H9 (cell line): ENCODE data around the gene LMF2. TPM values are rescaled to one million over a fixed set of nuclear protein-coding genes. Genes with fewer than 3 reads are reported as not detected.

Experiments used
- DNase-seq: peaks from one replicate; pipeline ENCODE4 v3.0.0-alpha.2; 2017
- H2AFZ ChIP-seq: one replicate; pipeline ENCODE4 v1.6.1; 2013; ENCODE audit warnings: mild to moderate bottlenecking, low read length, control low read depth, moderate library complexity
- H2AK5ac ChIP-seq: 2 replicates; pipeline ENCODE4 v1.6.1; 2013; ENCODE audit warnings: low read length, control low read depth, mixed read lengths; ENCODE audit not compliant: insufficient read length
- H2BK120ac ChIP-seq: one replicate; pipeline ENCODE4 v1.6.1; 2013; ENCODE audit warnings: low read depth, mild to moderate bottlenecking, low read length, control low read depth, inconsistent platforms; ENCODE audit not compliant: poor library complexity, severe bottlenecking
- H2BK12ac ChIP-seq: 2 replicates; pipeline ENCODE4 v1.6.1; 2013; ENCODE audit warnings: low read length, control low read depth, mixed read lengths, low read depth; ENCODE audit not compliant: insufficient read length
- H2BK15ac ChIP-seq: 2 replicates; pipeline ENCODE4 v1.6.1; 2013; ENCODE audit warnings: low read depth, low read length, control low read depth
- H2BK20ac ChIP-seq: one replicate; pipeline ENCODE4 v1.6.1; 2013; ENCODE audit warnings: low read depth, mild to moderate bottlenecking, low read length, control low read depth, inconsistent platforms; ENCODE audit not compliant: poor library complexity, severe bottlenecking
- H2BK5ac ChIP-seq: 2 replicates; pipeline ENCODE4 v1.6.1; 2013; ENCODE audit warnings: low read length, control low read depth, mixed read lengths; ENCODE audit not compliant: insufficient read length
- H3K14ac ChIP-seq: 2 replicates; pipeline ENCODE4 v1.6.1; 2013; ENCODE audit warnings: low read length, control low read depth; ENCODE audit not compliant: insufficient read depth
- H3K18ac ChIP-seq: 2 replicates; pipeline ENCODE4 v1.6.1; 2013; ENCODE audit warnings: low read depth, mild to moderate bottlenecking, mixed read lengths, low read length, control low read depth; ENCODE audit not compliant: insufficient read length
- H3K23ac ChIP-seq: 2 replicates; pipeline ENCODE4 v1.6.1; 2013; ENCODE audit warnings: low read length, control low read depth, mixed read lengths, low read depth; ENCODE audit not compliant: insufficient read length
- H3K23me2 ChIP-seq: 2 replicates; pipeline ENCODE4 v1.6.1; 2013; ENCODE audit warnings: low read depth, mild to moderate bottlenecking, mixed read lengths, low read length, control low read depth; ENCODE audit not compliant: insufficient read length, poor library complexity, severe bottlenecking
- H3K27ac ChIP-seq: 2 replicates; pipeline ENCODE4 v1.5.1; 2013; ENCODE audit warnings: low read length, control low read depth, mixed read lengths, low read depth; ENCODE audit not compliant: insufficient read length
- H3K27me3 ChIP-seq: 2 replicates; pipeline ENCODE4 v1.6.1; 2013; ENCODE audit warnings: low read length, control low read depth, inconsistent platforms; ENCODE audit not compliant: insufficient read depth
- H3K4ac ChIP-seq: 2 replicates; pipeline ENCODE4 v1.6.1; 2013; ENCODE audit warnings: low read depth, mild to moderate bottlenecking, control low read depth, inconsistent platforms, low read length, moderate library complexity
- H3K4me1 ChIP-seq: 2 replicates; pipeline ENCODE4 v1.6.1; 2013; ENCODE audit warnings: low read length, control low read depth, inconsistent platforms; ENCODE audit not compliant: insufficient read depth
- H3K4me2 ChIP-seq: 2 replicates; pipeline ENCODE4 v1.6.1; 2013; ENCODE audit warnings: low read length, control low read depth, mixed read lengths; ENCODE audit not compliant: insufficient read length, insufficient read depth
- H3K56ac ChIP-seq: 2 replicates; pipeline ENCODE4 v1.6.1; 2013; ENCODE audit warnings: low read depth, mild to moderate bottlenecking, mixed read lengths, low read length, control low read depth; ENCODE audit not compliant: insufficient read length
- H3K79me1 ChIP-seq: 2 replicates; pipeline ENCODE4 v1.6.1; 2013; ENCODE audit warnings: low read depth, mild to moderate bottlenecking, moderate library complexity, low read length, control low read depth, inconsistent platforms; ENCODE audit not compliant: insufficient read depth, poor library complexity, severe bottlenecking
- H3K79me2 ChIP-seq: 2 replicates; pipeline ENCODE4 v1.6.1; 2013; ENCODE audit warnings: low read length, control low read depth, inconsistent platforms; ENCODE audit not compliant: insufficient read depth
- H3K9ac ChIP-seq: 2 replicates; pipeline ENCODE4 v1.6.1; 2013; ENCODE audit warnings: low read length, control low read depth, mixed read lengths; ENCODE audit not compliant: insufficient read length; ENCODE audit errors: extremely low read depth
- H3K9me3 ChIP-seq: one replicate; pipeline ENCODE4 v1.6.1; 2013; ENCODE audit warnings: low read depth, low read length, inconsistent platforms; ENCODE audit not compliant: control insufficient read depth
- H3T11ph ChIP-seq: one replicate; pipeline ENCODE4 v1.6.1; 2013; ENCODE audit warnings: mild to moderate bottlenecking, low read length, control low read depth, inconsistent platforms
- H4K20me1 ChIP-seq: one replicate; pipeline ENCODE4 v1.6.1; 2013; ENCODE audit not compliant: control insufficient read depth, insufficient read length, insufficient read depth
- H4K5ac ChIP-seq: 2 replicates; pipeline ENCODE4 v1.6.1; 2013; ENCODE audit warnings: low read depth, mild to moderate bottlenecking, mixed read lengths, low read length, control low read depth; ENCODE audit not compliant: insufficient read length
- H4K8ac ChIP-seq: replicated peaks from 2 replicates; pipeline ENCODE4 v1.6.1; 2013; ENCODE audit warnings: low read length, control low read depth, mixed read lengths, low read depth; ENCODE audit not compliant: insufficient read length
- H4K91ac ChIP-seq: 2 replicates; pipeline ENCODE4 v1.6.1; 2013; ENCODE audit warnings: low read depth, mild to moderate bottlenecking, moderate library complexity, mixed read lengths, low read length, control low read depth; ENCODE audit not compliant: insufficient read length
- H3K27ac Mint-ChIP-seq, 3 experiments: 2 replicates in 2 of 3; 3 replicates in 1 of 3; pipeline ENCODE4 v1.8.0; 2020 to 2021; ENCODE audit warnings: mixed read lengths in 3 of 3, mild to moderate bottlenecking in 1 of 3, moderate library complexity in 1 of 3
- H3K27me3 Mint-ChIP-seq: 2 replicates; pipeline ENCODE4 v1.8.0; 2021; ENCODE audit warnings: low read depth, mild to moderate bottlenecking, moderate library complexity, mixed read lengths
- H3K36me3 Mint-ChIP-seq, 3 experiments: 2 replicates in 2 of 3; 3 replicates in 1 of 3; pipeline ENCODE4 v1.8.0; 2020 to 2021; ENCODE audit warnings: low read depth in 3 of 3, mixed read lengths in 3 of 3; ENCODE audit not compliant: insufficient read depth in 1 of 3
- H3K4me1 Mint-ChIP-seq, 2 experiments: 2 replicates each; pipeline ENCODE4 v1.8.0; 2020; ENCODE audit warnings: mixed read lengths in 2 of 2
- H3K4me3 Mint-ChIP-seq, 2 experiments: 2 replicates in 1 of 2; 3 replicates in 1 of 2; pipeline ENCODE4 v1.8.0; 2020 to 2021; ENCODE audit warnings: mild to moderate bottlenecking in 2 of 2, mixed read lengths in 2 of 2, moderate library complexity in 1 of 2
- H3K9me3 Mint-ChIP-seq, 2 experiments: 2 replicates in 1 of 2; 3 replicates in 1 of 2; pipeline ENCODE4 v1.8.0; 2020; ENCODE audit warnings: mild to moderate bottlenecking in 2 of 2, mixed read lengths in 2 of 2, moderate library complexity in 1 of 2
- WGBS: extraction: QIAGEN DNeasy Blood & Tissue Kit; methylation state at CpG from one replicate; pipeline ENCODE4 v1.1.7; 2013; ENCODE audit warnings: missing lambda C conversion rate, low lambda C conversion rate, mixed read lengths; ENCODE audit not compliant: insufficient read length; ENCODE audit errors: extremely low coverage; 5-methylcytosine and 5-hydroxymethylcytosine counted together
- total RNA-seq: library from RNA; stranded (reverse); gene quantifications from 2 replicates; pipeline ENCODE4 v1.2.1, GENCODE V29; 2021
- TF ChIP-seq, protein P1 (sequence below): fragments of 200-600 bp; sonication (generic); conservative IDR thresholded peaks from 3 replicates; pipeline ENCODE4 v1.8.0; 2021; ENCODE audit warnings: antibody characterized with exemption, mild to moderate bottlenecking

LMF2 gene
- total RNA-seq, 1 experiment from 2014 or later = 43.6 TPM

DNA sequence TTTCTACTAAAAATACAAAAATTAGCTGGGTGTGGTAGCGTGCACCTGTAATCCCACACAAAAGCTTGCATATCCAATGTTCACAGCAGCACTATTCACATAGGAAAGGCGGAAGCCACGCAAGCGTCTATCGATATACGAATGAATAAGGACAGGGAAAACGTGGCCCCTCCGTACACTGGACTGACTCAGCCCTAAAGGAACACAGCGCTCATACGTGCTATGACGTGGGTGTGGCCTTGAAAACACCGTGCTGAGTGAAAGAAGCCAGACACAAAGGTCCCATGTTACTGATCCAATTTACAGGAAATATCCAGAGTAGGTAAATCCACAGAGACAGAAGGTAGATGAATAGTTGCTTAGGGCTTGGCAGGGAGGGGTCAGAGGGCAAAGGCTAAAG lies 7.0 kb downstream of the LMF2 start:
- H3K9me3 Mint-ChIP-seq = no peaks in the 10 kb centered on the region; a peak in 1 of 5 replicates
- H2BK120ac ChIP-seq = no peak overlapping the region
- no peak overlapping the region for H2BK15ac ChIP-seq
- no peak overlapping the region for H3T11ph ChIP-seq
- no peaks in the 10 kb centered on the region for H3K27me3 ChIP-seq
- no peak overlapping the region for H2AK5ac ChIP-seq
- H3K4ac ChIP-seq = no peak overlapping the region
- no peaks in the 10 kb centered on the region for H3K79me1 ChIP-seq
- no peak overlapping the region; a peak in 1 of 7 replicates for H3K27ac Mint-ChIP-seq
- H3K4me2 ChIP-seq = no peak overlapping the region
- peaks cover 5 to 6% of the 10 kb centered on the region in 2 experiments for H3K4me1 Mint-ChIP-seq
- H3K36me3 Mint-ChIP-seq = peaks cover 0 to 3% (median 0%) of the 10 kb centered on the region in 3 experiments; a peak in 2 of 7 replicates
- no peak overlapping the region for H3K4me3 Mint-ChIP-seq
- H3K4me1 ChIP-seq = no peaks in the 10 kb centered on the region
- H4K20me1 ChIP-seq = no peaks in the 10 kb centered on the region
- H3K23ac ChIP-seq = no peak overlapping the region
- H3K9me3 ChIP-seq = no peaks in the 10 kb centered on the region
- no peaks in the 10 kb centered on the region for H3K23me2 ChIP-seq
- H2BK5ac ChIP-seq = no peak overlapping the region
- no peak overlapping the region for H4K91ac ChIP-seq
- no peak overlapping the region for H2BK12ac ChIP-seq
- WGBS = no CpG with 5 or more reads among the region's 12 CpGs
- H3K27me3 Mint-ChIP-seq = peaks cover 10% of the 10 kb centered on the region
- no peak for DNase-seq
- TF ChIP-seq, protein P1, sequence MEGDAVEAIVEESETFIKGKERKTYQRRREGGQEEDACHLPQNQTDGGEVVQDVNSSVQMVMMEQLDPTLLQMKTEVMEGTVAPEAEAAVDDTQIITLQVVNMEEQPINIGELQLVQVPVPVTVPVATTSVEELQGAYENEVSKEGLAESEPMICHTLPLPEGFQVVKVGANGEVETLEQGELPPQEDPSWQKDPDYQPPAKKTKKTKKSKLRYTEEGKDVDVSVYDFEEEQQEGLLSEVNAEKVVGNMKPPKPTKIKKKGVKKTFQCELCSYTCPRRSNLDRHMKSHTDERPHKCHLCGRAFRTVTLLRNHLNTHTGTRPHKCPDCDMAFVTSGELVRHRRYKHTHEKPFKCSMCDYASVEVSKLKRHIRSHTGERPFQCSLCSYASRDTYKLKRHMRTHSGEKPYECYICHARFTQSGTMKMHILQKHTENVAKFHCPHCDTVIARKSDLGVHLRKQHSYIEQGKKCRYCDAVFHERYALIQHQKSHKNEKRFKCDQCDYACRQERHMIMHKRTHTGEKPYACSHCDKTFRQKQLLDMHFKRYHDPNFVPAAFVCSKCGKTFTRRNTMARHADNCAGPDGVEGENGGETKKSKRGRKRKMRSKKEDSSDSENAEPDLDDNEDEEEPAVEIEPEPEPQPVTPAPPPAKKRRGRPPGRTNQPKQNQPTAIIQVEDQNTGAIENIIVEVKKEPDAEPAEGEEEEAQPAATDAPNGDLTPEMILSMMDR = no peak
- no peak overlapping the region for H2AFZ ChIP-seq
- no peak overlapping the region for H3K27ac ChIP-seq
- H4K5ac ChIP-seq = no peak overlapping the region
- H3K79me2 ChIP-seq = no peaks in the 10 kb centered on the region
- H4K8ac ChIP-seq = no peak overlapping the region
- H3K56ac ChIP-seq = no peak overlapping the region
- H3K14ac ChIP-seq = no peak overlapping the region
- no peak overlapping the region for H3K18ac ChIP-seq
- no peak overlapping the region for H2BK20ac ChIP-seq
- no peak overlapping the region for H3K9ac ChIP-seq
